PFSK-1 (cell line): ENCODE data around the gene TRMU.

Experiments
- POLR2AphosphoS5 ChIP-seq: IDR thresholded peaks from 2 replicates; pipeline ENCODE4 v1.6.1; 2012; ENCODE audit warnings: low read depth, mild to moderate bottlenecking, control low read depth, low read length, moderate library complexity
- REST ChIP-seq, 2 experiments: IDR thresholded peaks; 2 replicates each; pipeline versions ENCODE4 v1.6.1 to v1.8.0; 2011 to 2012; ENCODE audit warnings: low read depth in 2 of 2, low read length in 2 of 2, control low read depth in 1 of 2, inconsistent platforms in 1 of 2, mild to moderate bottlenecking in 1 of 2, moderate library complexity in 1 of 2; ENCODE audit not compliant: insufficient read depth in 1 of 2

- no peak for TF ChIP-seq REST (IDR thresholded peaks at IDR 0.05; ENCODE audit: insufficient read depth in 1 of 2, low read depth in 2 of 2, low read length in 2 of 2)
- TF ChIP-seq POLR2AphosphoS5 = no peak
Observed at GRCh38 chr22:46347646-46348045, 12.1 kb downstream of the TRMU start.
